ENCODE data around the gene CHMP5. TPM values are rescaled to one million over a fixed set of nuclear protein-coding genes. Genes with fewer than 3 reads are reported as not detected.
"Not testable (repeated sequence)": the region's sequence is repeated elsewhere in the genome, so short reads cannot be mapped to it uniquely, and the experiment has no call there.

CHMP5 gene
- total RNA-seq, 1 donor from 2014 or later, result 44.2 TPM

- no peaks in the 10 kb centered on the region for H3K27me3 Mint-ChIP-seq (ENCODE audit: low read depth)
Observed at GRCh38 chr9:33315371-33315770, 50.5 kb downstream of the CHMP5 start.

DNA sequence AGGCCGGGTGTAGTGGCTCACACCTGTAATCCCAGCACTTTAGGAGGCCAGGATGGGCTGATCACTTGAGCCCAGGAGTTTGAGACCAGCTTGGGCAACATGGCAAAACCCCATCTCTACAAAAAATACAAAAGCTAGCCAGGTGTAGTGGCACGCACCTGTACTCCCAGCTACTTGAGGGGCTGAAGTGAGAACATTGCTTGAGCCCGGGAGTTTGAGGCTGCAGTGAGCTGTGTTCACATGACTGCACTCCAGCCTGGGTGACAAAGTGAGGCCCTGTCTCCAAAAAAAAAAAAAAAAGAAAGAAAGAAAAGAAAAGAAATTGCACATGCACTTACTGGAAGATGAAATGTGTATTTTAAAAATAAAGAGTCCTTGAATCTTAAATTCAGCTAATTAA, 52.3 kb downstream of the CHMP5 start:
- H3K4me1 Mint-ChIP-seq; H3K27me3 Mint-ChIP-seq (ENCODE audit: low read depth); DNase-seq (ENCODE audit: low read depth, low spot score); H3K4me3 Mint-ChIP-seq; H3K9me3 Mint-ChIP-seq; H3K27ac Mint-ChIP-seq (ENCODE audit: unreplicated experiment): not testable (repeated sequence)
- peaks cover 19% of the 10 kb centered on the region for H3K36me3 Mint-ChIP-seq (ENCODE audit: low read depth)

More at GRCh38 chr9:33315371-33315770, 50.5 kb downstream of the CHMP5 start:
- DNase-seq (ENCODE audit: low read depth, low spot score), result no peak
- no peak overlapping the region for H3K4me3 Mint-ChIP-seq
- TF ChIP-seq, protein P1, sequence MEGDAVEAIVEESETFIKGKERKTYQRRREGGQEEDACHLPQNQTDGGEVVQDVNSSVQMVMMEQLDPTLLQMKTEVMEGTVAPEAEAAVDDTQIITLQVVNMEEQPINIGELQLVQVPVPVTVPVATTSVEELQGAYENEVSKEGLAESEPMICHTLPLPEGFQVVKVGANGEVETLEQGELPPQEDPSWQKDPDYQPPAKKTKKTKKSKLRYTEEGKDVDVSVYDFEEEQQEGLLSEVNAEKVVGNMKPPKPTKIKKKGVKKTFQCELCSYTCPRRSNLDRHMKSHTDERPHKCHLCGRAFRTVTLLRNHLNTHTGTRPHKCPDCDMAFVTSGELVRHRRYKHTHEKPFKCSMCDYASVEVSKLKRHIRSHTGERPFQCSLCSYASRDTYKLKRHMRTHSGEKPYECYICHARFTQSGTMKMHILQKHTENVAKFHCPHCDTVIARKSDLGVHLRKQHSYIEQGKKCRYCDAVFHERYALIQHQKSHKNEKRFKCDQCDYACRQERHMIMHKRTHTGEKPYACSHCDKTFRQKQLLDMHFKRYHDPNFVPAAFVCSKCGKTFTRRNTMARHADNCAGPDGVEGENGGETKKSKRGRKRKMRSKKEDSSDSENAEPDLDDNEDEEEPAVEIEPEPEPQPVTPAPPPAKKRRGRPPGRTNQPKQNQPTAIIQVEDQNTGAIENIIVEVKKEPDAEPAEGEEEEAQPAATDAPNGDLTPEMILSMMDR (conservative IDR thresholded peaks at IDR 0.05), result no peak
- H3K9me3 Mint-ChIP-seq, result no peaks in the 10 kb centered on the region
- H3K27ac Mint-ChIP-seq (ENCODE audit: unreplicated experiment), result no peak overlapping the region
- no peaks in the 10 kb centered on the region for H3K4me1 Mint-ChIP-seq
- peaks cover 12% of the 10 kb centered on the region for H3K36me3 Mint-ChIP-seq (ENCODE audit: low read depth)

DNA sequence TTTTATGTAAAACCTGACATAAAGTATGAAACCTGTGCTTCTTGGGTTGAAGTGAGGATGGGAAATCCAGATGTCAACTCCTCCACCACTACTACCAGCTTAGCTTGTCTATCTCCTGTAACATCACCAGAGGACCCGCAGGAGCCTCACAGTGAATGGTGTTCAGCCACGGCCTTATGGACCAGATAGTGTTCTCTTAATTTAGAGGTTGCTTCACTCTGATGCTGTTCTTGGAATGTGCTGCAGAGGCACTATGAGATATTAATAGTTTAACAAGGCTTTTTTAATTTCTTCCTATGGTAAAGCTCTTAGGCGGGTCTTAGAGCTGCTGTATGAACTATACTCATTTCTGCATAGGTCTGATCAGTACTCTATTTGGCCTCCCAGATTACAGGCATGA, 53.4 kb downstream of the CHMP5 start:
- H3K36me3 Mint-ChIP-seq (ENCODE audit: low read depth), result peaks cover 25% of the 10 kb centered on the region
- H3K4me3 Mint-ChIP-seq, result no peak overlapping the region
- no peak overlapping the region for H3K27ac Mint-ChIP-seq (ENCODE audit: unreplicated experiment)
- no peaks in the 10 kb centered on the region for H3K27me3 Mint-ChIP-seq (ENCODE audit: low read depth)
- TF ChIP-seq, protein P1 (conservative IDR thresholded peaks at IDR 0.05), result no peak
- no peaks in the 10 kb centered on the region for H3K4me1 Mint-ChIP-seq
- no peaks in the 10 kb centered on the region for H3K9me3 Mint-ChIP-seq
- DNase-seq (ENCODE audit: low read depth, low spot score), result no peak

DNA sequence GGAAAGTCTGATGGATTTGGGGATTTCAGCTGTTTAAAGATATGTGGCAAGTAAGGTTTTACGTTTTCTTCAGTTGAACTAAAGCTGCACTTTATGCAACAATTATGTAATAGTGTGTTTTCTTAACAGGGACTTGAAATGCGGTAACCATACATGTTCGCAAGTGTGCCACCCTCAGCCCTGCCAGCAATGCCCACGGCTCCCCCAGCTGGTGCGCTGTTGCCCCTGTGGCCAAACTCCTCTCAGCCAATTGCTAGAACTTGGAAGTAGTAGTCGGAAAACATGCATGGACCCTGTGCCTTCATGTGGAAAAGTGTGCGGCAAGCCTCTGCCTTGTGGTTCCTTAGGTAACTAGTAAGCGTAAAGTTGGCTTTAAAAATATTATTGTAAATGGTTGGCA, 53.9 kb downstream of the CHMP5 start:
- H3K4me3 Mint-ChIP-seq, result no peak overlapping the region
- no peaks in the 10 kb centered on the region for H3K4me1 Mint-ChIP-seq
- no peaks in the 10 kb centered on the region for H3K27me3 Mint-ChIP-seq (ENCODE audit: low read depth)
- TF ChIP-seq, protein P1 (conservative IDR thresholded peaks at IDR 0.05), result no peak
- H3K36me3 Mint-ChIP-seq (ENCODE audit: low read depth), result peaks cover 25% of the 10 kb centered on the region
- no peak overlapping the region for H3K27ac Mint-ChIP-seq (ENCODE audit: unreplicated experiment)
- no peaks in the 10 kb centered on the region for H3K9me3 Mint-ChIP-seq
- DNase-seq (ENCODE audit: low read depth, low spot score), result no peak

GRCh38 chr9:33320230-33320567, 55.4 kb downstream of the CHMP5 start:
- DNase-seq (ENCODE audit: low read depth, low spot score), result no peak
- no peaks in the 10 kb centered on the region for H3K27me3 Mint-ChIP-seq (ENCODE audit: low read depth)
- H3K4me1 Mint-ChIP-seq, result no peaks in the 10 kb centered on the region
- no peak overlapping the region for H3K4me3 Mint-ChIP-seq
- TF ChIP-seq, protein P1 (conservative IDR thresholded peaks at IDR 0.05), result no peak
- H3K36me3 Mint-ChIP-seq (ENCODE audit: low read depth), result peaks cover 30% of the 10 kb centered on the region
- no peaks in the 10 kb centered on the region for H3K9me3 Mint-ChIP-seq
- H3K27ac Mint-ChIP-seq (ENCODE audit: unreplicated experiment), result no peak overlapping the region

DNA sequence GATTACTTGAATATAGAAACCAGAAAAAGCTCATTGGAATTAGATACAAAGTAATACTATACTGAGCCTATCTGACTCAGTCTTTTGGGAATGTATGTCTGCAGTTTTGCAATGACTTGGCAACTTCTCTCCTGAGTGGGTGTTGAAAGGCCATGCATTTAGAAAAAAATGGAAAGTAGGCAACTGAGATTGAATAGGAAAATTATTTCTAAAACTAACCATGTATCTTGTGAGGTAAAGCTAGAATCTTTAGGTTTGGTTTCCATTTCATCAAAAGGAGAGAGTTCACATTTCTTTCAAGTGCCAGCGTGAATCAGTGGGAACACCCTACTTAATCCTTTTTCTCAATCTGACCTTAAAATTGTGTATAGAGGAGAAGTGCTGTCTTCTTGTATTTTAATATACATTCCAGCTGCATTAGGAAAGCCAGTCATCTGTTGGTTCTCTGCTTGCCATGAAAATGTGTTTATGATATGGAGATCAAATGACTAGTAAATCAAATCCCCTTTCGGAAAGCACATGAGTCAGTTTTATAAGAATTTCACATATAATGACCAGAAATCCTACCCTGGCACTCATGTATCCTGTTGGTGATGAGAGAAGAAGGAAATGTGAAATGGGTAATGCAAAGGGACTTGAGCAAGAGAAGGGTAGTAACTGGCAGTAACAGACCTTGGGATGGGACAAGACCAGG, 55.9 kb downstream of the CHMP5 start:
- Mint-ChIP-seq H3K27ac (ENCODE audit: unreplicated experiment) (no peak overlapping the region), H3K4me3 (no peak overlapping the region), H3K4me1 (no peaks in the 10 kb centered on the region), H3K9me3 (no peaks in the 10 kb centered on the region), H3K27me3 (ENCODE audit: low read depth) (no peaks in the 10 kb centered on the region), H3K36me3 (ENCODE audit: low read depth) (peaks cover 27% of the 10 kb centered on the region)
- no peak for DNase-seq (ENCODE audit: low read depth, low spot score)
- TF ChIP-seq, protein P1 (conservative IDR thresholded peaks at IDR 0.05), result no peak

Data from neural crest cell (in vitro differentiated cells).